Measurements from ENCODE around the gene CDK11A.
"Not testable (repeated sequence)": the region's sequence is repeated elsewhere in the genome, so short reads cannot be mapped to it uniquely, and the experiment has no call there.

Gene CDK11A

GRCh38 chr1:1683104-1683905, 40.9 kb downstream of the CDK11A start:
- DNase-seq, result no peak

GRCh38 chr1:1680912-1681273, 43.3 kb downstream of the CDK11A start:
- no peak for DNase-seq

- DNase-seq, result no peak
These were observed 43.9 kb downstream of the CDK11A start for GRCh38 chr1:1680031-1680911.

- DNase-seq, result no peak
These were observed 45.4 kb downstream of the CDK11A start for GRCh38 chr1:1678581-1679380.

GRCh38 chr1:1677718-1678580, 46.2 kb downstream of the CDK11A start:
- DNase-seq, result no peak

- DNase-seq, result not testable (repeated sequence)
These were observed 48.1 kb downstream of the CDK11A start for GRCh38 chr1:1676087-1676486.

- not testable (repeated sequence) for DNase-seq
These were observed 48.9 kb downstream of the CDK11A start for GRCh38 chr1:1675218-1675617.

GRCh38 chr1:1674806-1675205, 49.4 kb downstream of the CDK11A start:
- DNase-seq, result not testable (repeated sequence)

- DNase-seq, result no peak
These were observed 51.8 kb downstream of the CDK11A start for GRCh38 chr1:1672181-1672965.

- no peak for DNase-seq
These were observed 52.6 kb downstream of the CDK11A start for GRCh38 chr1:1671365-1672119.

GRCh38 chr1:1670866-1671265, 53.3 kb downstream of the CDK11A start:
- DNase-seq, result no peak

- no peak for DNase-seq
These were observed 54.4 kb downstream of the CDK11A start for GRCh38 chr1:1669468-1670440.

- DNase-seq, result no peak
These were observed 57.6 kb downstream of the CDK11A start for GRCh38 chr1:1666526-1666925.

GRCh38 chr1:1665815-1666251, 58.3 kb downstream of the CDK11A start:
- no peak for DNase-seq

GRCh38 chr1:1664941-1665814, 59.0 kb downstream of the CDK11A start:
- DNase-seq, result no peak

GRCh38 chr1:1664318-1664717, 59.8 kb downstream of the CDK11A start:
- DNase-seq, result not testable (repeated sequence)

- DNase-seq, result not testable (repeated sequence)
These were observed 61.2 kb downstream of the CDK11A start for GRCh38 chr1:1662830-1663560.

Measured in fibroblast of skin of scalp (primary cell).